K562 (cell line): ENCODE results near the gene LAMA4. TPM values are rescaled to one million over a fixed set of nuclear protein-coding genes. Genes with fewer than 3 reads are reported as not detected.

Experiments used
- ATAC-seq: fragments of 200-7000 bp; cut with Tn5 transposase; 3 replicates; pipeline ENCODE4 v1.9.1; 2020; ENCODE audit warnings: moderate library complexity
- BruUV-seq: library from RNA; stranded (reverse); fragments of 400-500 nt; replicated peaks from 2 replicates; lab custom pipeline; 2021; lab: Mats Ljungman, UMichigan
- CTCF ChIA-PET: fragments of 300-600 bp; formaldehyde crosslinking; extraction: SDS; loops from one replicate; lab custom pipeline; 2021; ENCODE audit warnings: low intra/inter-chr PET ratio; lab: Yijun Ruan, JAX
- POLR2A ChIA-PET: fragments of 300-600, 350-650 bp; sonication (Branson Sonifier 250); formaldehyde crosslinking; extraction: SDS; loops from one replicate; lab custom pipeline; 2021; ENCODE audit warnings: antibody characterized with exemption, inconsistent platforms; lab: Yijun Ruan, JAX
- DNase-seq, 4 experiments: peaks; one replicate each; pipeline versions ENCODE4 v3.0.0 to v3.0.0-alpha.2; 2011 to 2018; ENCODE audit warnings: low spot score in 3 of 4, mixed read lengths in 3 of 4; ENCODE audit errors: extremely low read depth in 1 of 4
- FAIRE-seq: peaks from 2 replicates; lab custom pipeline; 2011; peaks lifted over from hg19 to GRCh38; lab: Jason Lieb, UNC
- H2AFZ ChIP-seq: 2 replicates; pipeline ENCODE4 v1.6.0; 2011; ENCODE audit warnings: low read depth, low read length, control low read depth, inconsistent platforms
- H3K27ac ChIP-seq: fragments of 200-600 bp; 3 replicates; pipeline ENCODE4 v1.8.0; 2011; ENCODE audit warnings: low read depth, mild to moderate bottlenecking, control low read depth, inconsistent platforms, low read length, moderate library complexity, mixed read lengths; ENCODE audit errors: extremely low read depth
- H3K27me3 ChIP-seq, 2 experiments: fragments of 300-600 bp in 1 of 2; 2 replicates in 1 of 2; 3 replicates in 1 of 2; pipeline versions ENCODE4 v1.6.0 to v1.8.0; 2011; ENCODE audit warnings: inconsistent platforms in 2 of 2, low read length in 2 of 2, mild to moderate bottlenecking in 1 of 2, mixed read lengths in 1 of 2, moderate library complexity in 1 of 2; ENCODE audit not compliant: control insufficient read depth in 2 of 2, insufficient read depth in 2 of 2
- H3K36me3 ChIP-seq: fragments of 300-600 bp; 3 replicates; pipeline ENCODE4 v1.8.0; 2011; ENCODE audit warnings: mild to moderate bottlenecking, low read length, inconsistent platforms; ENCODE audit not compliant: control insufficient read depth, insufficient read depth
- H3K4me1 ChIP-seq, 2 experiments: fragments of 200-600 bp in 1 of 2; replicated peaks in 1 of 2; 2 replicates in 1 of 2; 3 replicates in 1 of 2; pipeline versions ENCODE4 v1.5.1 to v1.8.0; 2011; ENCODE audit warnings: inconsistent platforms in 2 of 2, low read length in 2 of 2, mild to moderate bottlenecking in 1 of 2, mixed read lengths in 1 of 2, moderate library complexity in 1 of 2; ENCODE audit not compliant: control insufficient read depth in 2 of 2, insufficient read depth in 2 of 2
- H3K4me2 ChIP-seq: 2 replicates; pipeline ENCODE4 v1.6.1; 2011; ENCODE audit warnings: low read length, control low read depth, inconsistent platforms, mixed read lengths; ENCODE audit not compliant: insufficient read depth
- H3K4me3 ChIP-seq: fragments of 200-600 bp; sonication (generic), shearing (Covaris generic); 2 replicates; pipeline ENCODE4 v1.5.1; 2016; ENCODE audit warnings: control low read depth, inconsistent platforms
- H3K79me2 ChIP-seq: fragments of 200-600 bp; 3 replicates; pipeline ENCODE4 v1.8.0; 2011; ENCODE audit warnings: low read length, inconsistent platforms; ENCODE audit not compliant: control insufficient read depth, insufficient read depth
- H3K9ac ChIP-seq, 2 experiments: 2 replicates each; pipeline versions ENCODE4 v1.6.0 to v1.6.1; 2011; ENCODE audit warnings: low read depth in 2 of 2, low read length in 2 of 2, control low read depth in 1 of 2, inconsistent platforms in 1 of 2, mild to moderate bottlenecking in 1 of 2, mixed read lengths in 1 of 2; ENCODE audit not compliant: insufficient read depth in 1 of 2
- H3K9me1 ChIP-seq: one replicate; pipeline ENCODE4 v1.6.0; 2011; ENCODE audit warnings: inconsistent platforms, mild to moderate bottlenecking, low read length, moderate library complexity; ENCODE audit not compliant: control insufficient read depth, insufficient read depth
- H3K9me3 ChIP-seq: replicated peaks from 2 replicates; pipeline ENCODE4 v1.5.1; 2011; ENCODE audit warnings: low read depth, low read length, inconsistent platforms; ENCODE audit not compliant: control insufficient read depth, insufficient read depth
- H4K20me1 ChIP-seq: replicated peaks from 2 replicates; pipeline ENCODE4 v1.6.1; 2011; ENCODE audit warnings: low read length, inconsistent platforms, mixed read lengths; ENCODE audit not compliant: control insufficient read depth, insufficient read depth
- CTCF ChIP-seq, 3 experiments: IDR thresholded peaks in 2 of 3; conservative IDR thresholded peaks in 1 of 3; 2 replicates each; pipeline ENCODE4 v1.5.1; 2011 to 2012; ENCODE audit warnings: low read length in 3 of 3, mild to moderate bottlenecking in 3 of 3, control low read depth in 2 of 3, improper control_type of control experiment in 1 of 3, inconsistent platforms in 1 of 3, low read depth in 1 of 3, mixed read lengths in 1 of 3, moderate library complexity in 1 of 3; ENCODE audit not compliant: insufficient read depth in 2 of 3
- HIVEP1 ChIP-seq: fragments of 250-450 bp; sonication (Bioruptor Pico); IDR thresholded peaks from 2 replicates; pipeline ENCODE4 v1.4.0; 2020; ENCODE audit warnings: mild to moderate bottlenecking
- NFE2 ChIP-seq: IDR thresholded peaks from 2 replicates; pipeline ENCODE4 v1.6.1; 2014; ENCODE audit warnings: antibody characterized with exemption, low read depth
- RAD21 ChIP-seq, 2 experiments: fragments of 250-450 bp in 1 of 2; fragments of 450-650 bp in 1 of 2; sonication (Bioruptor Pico) in 1 of 2; formaldehyde crosslinking in 1 of 2; IDR thresholded peaks in 1 of 2; conservative IDR thresholded peaks in 1 of 2; 2 replicates each; pipeline versions ENCODE4 v1.4.0 to v1.8.0; 2020 to 2022; ENCODE audit warnings: mild to moderate bottlenecking in 2 of 2, moderate library complexity in 1 of 2
- STAG1 ChIP-seq: sonication (generic); formaldehyde crosslinking; IDR thresholded peaks from 2 replicates; pipeline ENCODE4 v1.5.0; 2020; ENCODE audit warnings: missing genetic modification reagents, borderline replicate concordance
- whole genome bisulfite sequencing: fragments of 100-300 bp; shearing (Covaris generic); methylation state at CpG from one replicate; pipeline ENCODE4 v1.1.6; 2016; ENCODE audit warnings: low coverage, mixed read lengths; ENCODE audit not compliant: insufficient coverage; ENCODE audit errors: missing lambda C conversion rate; 5-methylcytosine and 5-hydroxymethylcytosine counted together
- in situ Hi-C: fragments of 300-500 bp; cut with MboI; formaldehyde crosslinking; loops from 4 replicates; pipeline ENCODE4 v1.15.0; 2018; ENCODE audit warnings: inconsistent platforms, mixed read lengths
- intact Hi-C: fragments of 100-400 bp; cut with micrococcal nuclease; formaldehyde crosslinking; loops from 2 replicates; pipeline ENCODE4 v1.14.2; 2022
- polyA plus RNA-seq, 8 experiments: library from polyadenylated mRNA; depleted of rRNA in 4 of 8; stranded (reverse) in 5 of 8; unstranded in 3 of 8; fragments of >200 nt; fragmentation: Nextera tagmentation in 2 of 8; fragmentation: Illumina TruSeq in 1 of 8; extraction: Ambion mirVana in 2 of 8; extraction: Trizol in 1 of 8; gene quantifications; 2 replicates each; pipeline versions ENCODE4 v1.2.1 to v1.2.3, GENCODE V29; 2011 to 2014; ENCODE audit warnings: inconsistent platforms in 1 of 8, missing spikeins in 1 of 8
- total RNA-seq, 7 experiments: library from RNA; depleted of rRNA in 6 of 7; stranded (reverse); fragments of >200 nt in 6 of 7; fragmentation: Illumina TruSeq in 2 of 7; extraction: Trizol in 2 of 7; gene quantifications; 2 replicates each; pipeline versions ENCODE4 v1.2.1 to v1.2.3, GENCODE V29; 2011 to 2021; ENCODE audit warnings: low replicate concordance in 1 of 7

Gene LAMA4
- total and polyA plus RNA-seq, 9 of the 15 experiments (the other 6 are each of a cell fraction or from before 2014, with no cell fraction given): 0.05 to 2.9 (median 0.51) TPM

- DNase-seq (peak in 1 of 4 experiments; percentile 6), FAIRE-seq (peak; percentile 29), ATAC-seq (peak; percentile 73)
- intact Hi-C loops: loop anchor here (5.0 kb wide), 1 partner anchor 58 kb away; the partner anchor contains the start of genes FAM229B and TUBE1
- CTCF ChIA-PET: no interaction called here
- TF ChIP-seq HIVEP1 (CRISPR knock-in tag): no peak
- TF ChIP-seq NFE2: no peak
- 0 out of 4 replicates have a peak, but pooled peaks of 1 of the 2 experiments have one; percentile 16 for TF ChIP-seq RAD21 (CRISPR knock-in tag; conservative IDR thresholded peaks at IDR 0.05 in 1 of 2, IDR thresholded peaks at IDR 0.05 in 1 of 2)
- TF ChIP-seq CTCF (IDR thresholded peaks at IDR 0.05 in 2 of 3, conservative IDR thresholded peaks at IDR 0.05 in 1 of 3; ENCODE audit: insufficient read depth in 2 of 3, low read depth in 1 of 3, low read length in 3 of 3): 0 out of 6 replicates have a peak, but pooled peaks of 1 of the 3 experiments have one; percentile 12
- 0 out of 2 replicates have a peak, but pooled peaks have one; percentile 25 for TF ChIP-seq STAG1 (CRISPR knock-in tag)
- peak overlapping the region; percentile 84 for H2AFZ ChIP-seq
- POLR2A ChIA-PET: interaction anchor here (0.6 to 1.1 kb wide), 5 partner anchors 11 to 201 kb away, joined by 3 to 4 read pairs (median 3); no protein-coding TSS in a partner anchor
- peaks cover 0 to 6% of the 10 kb centered on the region in 2 experiments; a peak in 3 of 5 replicates for H3K27me3 ChIP-seq
- H3K36me3 ChIP-seq: no peaks in the 10 kb centered on the region
- H3K4me3 ChIP-seq: no peak overlapping the region
- no peaks in the 10 kb centered on the region for H3K4me1 ChIP-seq
- no peaks in the 10 kb centered on the region for H3K9me3 ChIP-seq
- no peaks in the 10 kb centered on the region for H4K20me1 ChIP-seq
- H3K9me1 ChIP-seq: no peaks in the 10 kb centered on the region
- BruUV-seq: no TSS peak
- H3K9ac ChIP-seq: no peak overlapping the region
- in situ Hi-C loops: loop anchor here (10.0 kb wide), 1 partner anchor 440 kb away; no protein-coding TSS in a partner anchor
- peak overlapping the region; percentile 22; the same call in 1 of the 2 replicates for H3K4me2 ChIP-seq
- H3K79me2 ChIP-seq: no peaks in the 10 kb centered on the region
- no peak overlapping the region for H3K27ac ChIP-seq
- 18% methylated on average over 8 of the region's 10 CpGs for WGBS
Observed at GRCh38 chr6:112145080-112145573, 109.2 kb downstream of the LAMA4 start.
